ENCODE results near the gene NLRP12. TPM values are rescaled to one million over a fixed set of nuclear protein-coding genes. Genes with fewer than 3 reads are reported as not detected.

Gene NLRP12
- total and polyA plus RNA-seq, 2 donors (not counting 1 experiment from before 2014, with no cell fraction given) = 0.22 TPM; not detected in 1

- no peak overlapping the region for H2AFZ ChIP-seq (ENCODE audit: insufficient read depth, low read depth, low read length, poor library complexity, severe bottlenecking)
- no peaks in the 10 kb centered on the region for H3K79me2 ChIP-seq (ENCODE audit: control insufficient read depth, insufficient read depth, low read length)
- 100% methylated on average over 3 of the region's 7 CpGs for WGBS (ENCODE audit: insufficient coverage)
- TF ChIP-seq EZH2 (IDR thresholded peaks at IDR 0.05; ENCODE audit: borderline replicate concordance, insufficient read depth, low read depth, low read length, poor library complexity, severe bottlenecking) = no peak
- H3K27ac ChIP-seq (ENCODE audit: low read length in 2 of 2) = no peak overlapping the region
- ChIA-PET POLR2A (no interaction called here), CTCF (no interaction called here)
- ATAC-seq (ENCODE audit: low read depth) = no peak
- H3K9ac ChIP-seq (ENCODE audit: low read length) = no peak overlapping the region
- no peak for DNase-seq
- no peaks in the 10 kb centered on the region for H3K4me1 ChIP-seq (ENCODE audit: control insufficient read depth in 2 of 2, insufficient read depth in 2 of 2, low read length in 2 of 2)
- no peaks in the 10 kb centered on the region for H3K36me3 ChIP-seq (replicated peaks in 1 of 2; ENCODE audit: control extremely low read depth in 1 of 2, control insufficient read depth in 1 of 2, extremely low read depth in 1 of 2, insufficient read depth in 2 of 2, low read length in 1 of 2)
- no peak overlapping the region for H3K4me3 ChIP-seq (ENCODE audit: control extremely low read depth in 1 of 5, extremely low read depth in 1 of 5, insufficient read depth in 1 of 5, low read depth in 2 of 5, low read length in 4 of 5)
- Mint-ChIP-seq H3K9me3 (ENCODE audit: insufficient read depth) (peaks cover 2% of the 10 kb centered on the region), H3K27me3 (peaks cover 6% of the 10 kb centered on the region), H3K4me3 (no peak overlapping the region), H3K4me1 (no peaks in the 10 kb centered on the region), H3K27ac (no peak overlapping the region)
- peaks cover 0 to 7% (median 0%) of the 10 kb centered on the region in 3 donors for H3K9me3 ChIP-seq (ENCODE audit: control extremely low read depth in 1 of 3, control insufficient read depth in 2 of 3, insufficient read depth in 1 of 3, low read length in 2 of 3)
- H4K20me1 ChIP-seq (ENCODE audit: control insufficient read depth, insufficient read depth, low read length, poor library complexity, severe bottlenecking) = no peaks in the 10 kb centered on the region
- H3K27me3 ChIP-seq (replicated peaks in 1 of 4; ENCODE audit: control extremely low read depth in 1 of 4, control insufficient read depth in 3 of 4, insufficient read depth in 4 of 4, low read length in 3 of 4) = no peaks in the 10 kb centered on the region
- no peak overlapping the region for H3K4me2 ChIP-seq (replicated peaks; ENCODE audit: low read depth, low read length, poor library complexity, severe bottlenecking)
- intact Hi-C loops (cut with micrococcal nuclease) = no loop called here
These were observed 37.4 kb downstream of the NLRP12 start for GRCh38 chr19:53786744-53787143.

- intact Hi-C loops (cut with micrococcal nuclease) = no loop called here
- Histone ChIP-seq H4K20me1 (ENCODE audit: control insufficient read depth, insufficient read depth, low read length, poor library complexity, severe bottlenecking) (no peaks in the 10 kb centered on the region), H2AFZ (ENCODE audit: insufficient read depth, low read depth, low read length, poor library complexity, severe bottlenecking) (no peak overlapping the region), H3K36me3 (replicated peaks in 1 of 2; ENCODE audit: control extremely low read depth in 1 of 2, control insufficient read depth in 1 of 2, extremely low read depth in 1 of 2, insufficient read depth in 2 of 2, low read length in 1 of 2) (no peaks in the 10 kb centered on the region), H3K9me3 (ENCODE audit: control extremely low read depth in 1 of 3, control insufficient read depth in 2 of 3, insufficient read depth in 1 of 3, low read length in 2 of 3) (peaks cover 0 to 7% (median 0%) of the 10 kb centered on the region in 3 donors), H3K27ac (ENCODE audit: low read length in 2 of 2) (no peak overlapping the region), H3K4me3 (ENCODE audit: control extremely low read depth in 1 of 5, extremely low read depth in 1 of 5, insufficient read depth in 1 of 5, low read depth in 2 of 5, low read length in 4 of 5) (no peak overlapping the region), H3K9ac (ENCODE audit: low read length) (no peak overlapping the region), H3K4me2 (replicated peaks; ENCODE audit: low read depth, low read length, poor library complexity, severe bottlenecking) (no peak overlapping the region), H3K27me3 (replicated peaks in 1 of 4; ENCODE audit: control extremely low read depth in 1 of 4, control insufficient read depth in 3 of 4, insufficient read depth in 4 of 4, low read length in 3 of 4) (no peaks in the 10 kb centered on the region), H3K79me2 (ENCODE audit: control insufficient read depth, insufficient read depth, low read length) (no peaks in the 10 kb centered on the region), H3K4me1 (ENCODE audit: control insufficient read depth in 2 of 2, insufficient read depth in 2 of 2, low read length in 2 of 2) (no peaks in the 10 kb centered on the region)
- ChIA-PET CTCF (no interaction called here), POLR2A (no interaction called here)
- no peak for TF ChIP-seq EZH2 (IDR thresholded peaks at IDR 0.05; ENCODE audit: borderline replicate concordance, insufficient read depth, low read depth, low read length, poor library complexity, severe bottlenecking)
- no peak for TF ChIP-seq CTCF (IDR thresholded peaks at IDR 0.05)
- Mint-ChIP-seq H3K27me3 (peaks cover 6% of the 10 kb centered on the region), H3K27ac (no peak overlapping the region), H3K9me3 (ENCODE audit: insufficient read depth) (peaks cover 2% of the 10 kb centered on the region), H3K4me3 (no peak overlapping the region), H3K4me1 (no peaks in the 10 kb centered on the region)
- DNase-seq = no peak
- no peak for ATAC-seq (ENCODE audit: low read depth)
- WGBS (ENCODE audit: insufficient coverage) = 46% methylated on average over 7 of the region's 11 CpGs
These were observed 38.8 kb downstream of the NLRP12 start for GRCh38 chr19:53785196-53785889.
